DMS 273 (cell line): Measurements from ENCODE around the gene FOXI1.

Source experiments
- DNase-seq: peaks from one replicate; lab custom pipeline; 2025; ENCODE audit not compliant: unreplicated experiment; lab: John Stamatoyannopoulos, UW

FOXI1 gene

GRCh38 chr5:170105642-170106611 lies at the start of gene FOXI1:
Gene FOXI1 (plus strand): TSS chr5:170105897. CDS start chr5:170105958, 61 bp downstream.
- no peak for DNase-seq

DNA sequence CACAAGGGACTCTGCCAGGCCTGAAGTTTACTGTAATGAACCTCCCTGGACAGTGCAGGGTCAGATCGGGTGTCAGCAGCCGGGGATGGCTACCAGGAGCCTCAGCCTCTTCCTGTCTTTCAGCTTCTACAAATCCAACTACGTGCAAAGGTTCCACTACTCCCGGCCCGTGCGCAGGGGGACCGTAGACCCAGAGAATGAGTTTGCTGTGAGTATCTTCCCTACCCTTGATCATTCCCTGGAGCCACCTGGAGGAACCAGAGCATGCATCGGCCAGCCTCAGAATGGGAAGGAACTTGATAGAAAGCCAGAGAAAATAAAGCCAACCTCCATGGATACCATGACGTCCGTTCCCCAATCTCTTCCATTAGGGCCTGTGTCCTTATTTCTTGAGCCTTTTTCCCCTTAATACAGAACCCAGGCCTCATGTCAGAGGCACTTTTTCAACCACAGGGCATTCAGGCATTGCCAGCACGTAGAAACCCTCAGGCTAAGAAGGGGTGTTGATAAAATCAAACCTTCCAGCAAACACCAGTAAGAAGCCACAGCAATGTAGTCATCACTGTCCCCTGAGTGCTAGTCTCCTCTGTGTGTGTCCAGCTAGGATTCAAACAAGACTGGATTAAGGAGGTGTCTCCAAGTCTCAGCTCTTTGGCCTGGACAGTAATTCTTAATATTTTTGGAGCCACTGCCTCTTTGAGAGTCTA lies 49.0 kb upstream of the FOXI1 start:
- DNase-seq = no peak

DNA sequence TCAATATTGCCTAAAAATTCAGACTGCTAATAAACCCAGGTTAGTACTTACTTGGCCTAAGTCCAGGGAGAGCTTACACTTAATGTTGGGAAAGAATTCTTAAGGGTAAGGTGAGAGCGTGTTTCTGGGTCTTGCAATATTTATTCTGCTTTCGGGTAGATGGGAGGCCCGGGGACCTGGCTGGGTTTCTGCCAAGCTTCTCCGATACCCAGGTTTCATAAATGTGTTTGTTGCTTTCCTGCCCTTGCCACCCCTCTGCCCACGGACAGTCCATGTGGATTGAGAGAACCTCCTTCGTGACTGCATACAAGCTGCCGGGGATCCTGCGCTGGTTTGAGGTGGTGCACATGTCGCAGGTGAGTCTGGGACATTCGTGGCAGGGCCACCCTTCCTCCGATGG lies 48.4 kb upstream of the FOXI1 start:
- DNase-seq = no peak

DNA sequence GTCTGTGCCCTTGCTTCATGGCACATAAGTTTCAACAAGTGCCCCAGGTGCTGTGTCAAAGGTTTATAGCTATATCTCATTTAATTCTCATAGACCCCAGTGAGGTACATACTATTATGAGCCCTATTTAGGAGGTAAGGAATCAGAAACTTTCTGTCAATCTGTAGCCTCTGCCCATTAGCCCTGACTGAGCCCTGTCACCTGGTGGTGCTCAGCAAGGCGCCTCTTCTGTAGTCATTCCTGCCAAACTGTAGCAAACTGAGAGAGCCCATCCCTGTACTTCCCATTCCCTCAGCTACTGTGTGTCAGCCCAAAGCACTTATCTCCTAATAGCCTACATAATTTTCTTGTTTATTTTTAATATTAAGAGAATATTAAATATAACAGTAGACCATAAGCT lies 46.5 kb upstream of the FOXI1 start:
- DNase-seq = no peak

DNA sequence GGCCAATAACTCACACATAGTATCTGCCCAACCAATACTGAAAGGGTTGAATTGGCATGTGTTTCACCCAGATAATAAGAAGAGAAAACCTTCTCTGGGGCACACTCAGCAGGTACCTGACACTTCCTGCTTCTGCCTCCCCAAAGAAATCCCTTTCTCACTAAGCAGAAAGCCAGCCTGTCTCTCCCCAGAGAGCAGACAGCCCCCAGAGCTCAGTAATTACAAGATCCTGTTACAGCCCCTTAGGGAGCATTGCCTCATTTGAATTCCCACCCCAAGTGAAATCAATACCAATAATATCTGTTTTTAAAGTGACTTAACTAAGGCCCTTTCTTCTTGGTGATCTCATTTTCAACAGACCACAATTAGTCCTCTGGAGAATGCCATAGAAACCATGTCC lies 38.5 kb upstream of the FOXI1 start:
- DNase-seq = peak; percentile 26

DNA sequence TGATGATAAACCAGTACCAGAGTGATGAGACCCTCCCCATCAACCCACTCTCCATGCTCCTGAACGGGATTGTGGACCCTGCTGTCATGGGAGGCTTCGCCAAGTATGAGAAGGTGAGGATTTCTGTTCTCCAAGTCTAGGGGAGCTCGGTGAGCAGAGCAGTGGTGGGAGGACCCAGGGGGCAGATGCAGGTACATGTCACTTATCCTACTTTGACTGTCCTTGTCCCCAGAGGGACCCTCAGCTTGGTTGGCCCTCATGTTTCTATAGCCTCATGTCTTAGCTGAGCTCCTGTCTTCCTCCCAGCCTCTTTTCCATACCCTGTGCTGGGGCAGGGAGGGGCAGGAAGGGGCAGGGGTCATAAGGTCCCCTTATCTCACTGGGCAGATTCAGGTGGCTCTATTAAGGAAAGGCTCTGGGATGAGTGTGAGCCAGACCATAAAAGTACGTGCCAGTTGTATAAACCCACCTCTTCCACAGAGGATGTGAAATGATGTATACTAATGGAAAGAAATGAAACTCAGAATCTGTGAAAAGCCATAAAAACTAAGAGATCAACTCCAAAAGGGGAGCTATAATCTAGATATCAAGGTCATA lies 38.0 kb upstream of the FOXI1 start:
- no peak for DNase-seq

GRCh38 chr5:170069512-170069911 lies 36.2 kb upstream of the FOXI1 start:
- no peak for DNase-seq

GRCh38 chr5:170070556-170071412 lies 34.9 kb upstream of the FOXI1 start:
- DNase-seq = peak; percentile 53

- DNase-seq = no peak
These were observed 33.9 kb upstream of the FOXI1 start for GRCh38 chr5:170071748-170072147.

DNA sequence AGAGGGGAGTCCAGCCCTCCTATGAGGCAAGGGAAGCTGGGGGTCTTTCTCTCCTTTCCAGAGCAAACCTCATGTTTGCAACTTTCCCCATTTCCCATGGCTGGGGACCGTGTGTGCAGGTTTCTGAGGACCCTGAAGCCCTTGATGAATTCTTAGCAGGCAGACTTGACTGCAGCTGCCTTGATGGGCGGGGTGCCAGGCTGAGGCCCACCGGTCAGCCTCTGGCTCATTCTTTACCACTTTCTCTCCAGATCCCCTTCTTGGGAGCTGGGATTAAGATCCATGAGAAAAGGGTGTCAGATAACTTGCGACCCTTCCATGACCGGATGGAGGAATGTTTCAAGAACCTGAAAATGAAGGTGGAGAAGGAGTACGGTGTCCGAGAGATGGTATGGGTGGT lies 30.0 kb upstream of the FOXI1 start:
- no peak for DNase-seq

DNA sequence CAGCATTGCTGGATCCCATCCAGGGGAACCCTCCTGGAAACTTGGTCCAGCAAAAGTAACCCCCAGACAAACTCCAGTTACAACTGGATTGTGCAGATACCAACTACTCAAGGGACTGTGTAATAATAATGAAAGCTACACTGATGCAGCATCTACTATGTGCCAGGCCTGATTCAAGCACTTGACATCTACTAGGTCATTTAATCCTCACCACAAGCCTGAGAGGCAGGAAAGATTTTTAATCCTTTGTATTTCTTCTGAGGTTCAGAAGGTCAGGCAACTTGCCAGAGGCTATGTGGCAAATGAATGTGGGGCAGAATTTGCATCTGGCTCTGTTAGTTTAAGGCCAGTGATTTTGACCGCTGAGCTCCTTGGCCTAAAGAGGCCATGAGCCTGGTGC lies 29.5 kb upstream of the FOXI1 start:
- no peak for DNase-seq

DNA sequence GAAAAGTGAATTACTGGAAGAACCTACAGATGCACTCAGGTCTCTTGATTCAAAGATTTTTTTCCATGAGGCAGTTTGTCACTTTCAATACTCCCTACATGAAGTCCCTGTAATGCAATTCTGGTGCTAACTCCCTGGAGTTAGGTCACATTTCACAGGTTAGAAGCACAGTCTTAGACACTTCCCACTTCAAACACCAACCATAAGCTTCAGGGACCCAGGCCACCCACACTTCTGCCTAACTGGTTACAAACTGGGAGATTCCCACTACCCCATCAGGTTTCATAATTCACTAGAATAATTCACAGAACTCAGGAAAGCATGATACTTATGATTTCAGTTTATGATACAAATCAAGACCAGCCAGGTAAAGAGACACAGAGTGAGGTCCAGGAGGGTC lies 29.0 kb upstream of the FOXI1 start:
- no peak for DNase-seq

GRCh38 chr5:170077526-170077925 lies 28.2 kb upstream of the FOXI1 start:
- DNase-seq = no peak

GRCh38 chr5:170078458-170078857 lies 27.2 kb upstream of the FOXI1 start:
- no peak for DNase-seq

GRCh38 chr5:170078931-170079330 lies 26.8 kb upstream of the FOXI1 start:
- no peak for DNase-seq

- no peak for DNase-seq
These were observed 25.5 kb upstream of the FOXI1 start for GRCh38 chr5:170080217-170080616.

DNA sequence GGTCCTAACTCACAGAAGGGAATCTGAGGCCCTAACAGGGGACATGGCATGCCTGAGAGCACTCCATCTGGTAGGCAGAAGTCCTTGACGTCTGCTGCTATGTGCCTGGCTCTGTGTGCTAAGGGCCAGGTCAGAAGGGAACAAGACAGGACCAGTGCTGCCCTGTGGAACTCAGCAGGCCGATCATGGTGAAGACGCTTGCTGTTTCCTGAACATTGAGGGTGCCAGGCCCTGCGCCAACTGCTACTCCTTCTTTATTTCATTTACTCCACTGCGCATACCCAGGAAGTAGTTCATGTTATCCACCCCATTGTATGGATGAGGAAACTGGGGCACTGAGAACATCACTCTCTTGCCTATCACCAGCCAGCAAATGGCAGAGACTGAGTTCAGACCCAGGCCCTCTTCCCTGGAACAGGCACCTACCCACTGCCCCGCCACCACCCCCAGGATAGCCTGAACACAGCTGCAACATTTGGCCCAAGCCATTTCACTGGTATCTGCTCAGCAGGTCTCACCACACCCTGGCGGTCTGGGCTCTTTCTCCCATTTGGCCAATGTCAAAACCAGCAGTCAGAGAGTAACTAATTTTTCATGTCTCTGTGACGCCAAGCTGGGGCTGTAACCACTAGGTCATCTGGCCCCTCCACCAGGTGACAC lies 24.8 kb upstream of the FOXI1 start:
- DNase-seq = no peak

- no peak for DNase-seq
These were observed 24.1 kb upstream of the FOXI1 start for GRCh38 chr5:170081616-170082015.

GRCh38 chr5:170082701-170083100 lies 23.0 kb upstream of the FOXI1 start:
- DNase-seq = no peak

- DNase-seq = no peak
These were observed 18.4 kb upstream of the FOXI1 start for GRCh38 chr5:170087168-170087817.
